ENCODE results near the gene PEX14. TPM values are rescaled to one million over a fixed set of nuclear protein-coding genes. Genes with fewer than 3 reads are reported as not detected.

PEX14 gene
- total RNA-seq, 1 donor from 2014 or later = 7.6 TPM

DNA sequence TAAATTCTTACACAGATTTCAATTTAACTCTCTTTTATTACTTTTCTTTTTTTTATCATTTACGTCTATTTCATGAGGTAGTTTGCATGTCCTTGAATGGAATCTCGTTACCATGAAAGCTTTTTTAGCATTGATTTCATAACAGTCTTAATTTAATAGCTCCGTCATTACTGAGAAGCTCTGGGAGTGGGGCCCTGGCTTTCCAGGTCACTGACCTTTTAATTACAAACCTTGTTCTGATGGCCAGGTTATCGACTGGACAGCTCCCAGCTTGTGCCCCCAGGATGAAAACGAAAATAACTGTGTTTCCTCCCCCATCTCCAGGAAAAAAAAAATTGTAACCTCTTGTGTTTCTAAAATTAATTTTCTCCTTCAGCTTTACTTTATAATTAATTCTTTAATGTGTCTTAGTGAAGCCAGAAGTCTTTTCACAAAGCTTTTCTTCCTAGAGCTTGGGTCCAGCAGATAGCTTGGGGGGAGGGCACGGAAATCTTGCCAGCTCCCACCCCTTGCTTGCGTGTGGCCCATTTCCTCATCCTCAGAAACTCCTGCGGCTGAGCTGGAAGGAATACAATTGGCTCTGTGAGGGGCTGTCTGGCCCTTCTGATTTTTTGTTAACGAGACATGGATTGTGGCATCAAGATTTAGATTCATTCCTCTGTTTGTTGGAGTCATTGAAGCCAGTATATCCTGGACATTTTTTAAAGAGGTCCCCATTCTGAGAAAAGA is 65.7 kb downstream of the PEX14 start:
- peak in 1 of 2 donors; percentile 12 for DNase-seq (ENCODE audit: low read depth in 2 of 2)

DNA sequence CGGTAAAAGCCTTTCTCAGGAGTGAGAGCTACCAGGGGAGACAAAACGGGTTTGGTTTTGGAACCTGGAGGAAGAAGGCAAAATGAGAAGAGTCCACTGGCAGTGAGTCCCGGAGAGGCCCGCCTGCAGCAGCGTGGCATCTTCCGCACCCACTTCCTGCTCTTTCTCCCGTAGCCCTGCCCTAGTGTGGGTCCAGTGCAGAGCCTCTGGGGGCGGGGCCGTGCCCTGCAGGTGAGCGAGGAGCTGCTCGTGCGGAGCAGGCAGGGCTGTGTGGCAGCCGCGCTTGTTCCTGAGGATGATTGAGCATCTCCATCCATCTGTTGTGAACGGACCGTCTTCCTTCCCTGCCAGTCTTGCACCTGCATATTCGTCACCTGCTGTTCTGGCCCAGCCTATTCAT is 66.5 kb downstream of the PEX14 start:
- no peak for DNase-seq (ENCODE audit: low read depth in 2 of 2)

DNA sequence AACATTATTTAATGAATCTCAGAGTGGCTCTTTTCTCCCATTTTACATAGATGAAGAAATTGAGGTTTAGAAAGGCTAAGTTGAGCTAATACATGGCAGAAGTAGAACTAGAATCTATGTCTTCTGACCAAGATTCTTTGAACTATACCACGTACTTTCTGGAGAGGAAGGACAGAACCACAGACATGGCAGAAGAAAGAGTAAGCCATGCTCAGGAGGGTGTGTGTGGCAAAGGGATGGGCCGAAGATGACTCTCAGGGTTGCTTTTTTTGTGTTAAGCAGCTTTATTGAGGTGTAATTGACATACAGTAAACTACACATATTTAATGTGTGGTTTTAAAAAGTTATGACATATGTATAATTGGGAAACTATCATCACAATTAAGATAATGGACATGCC is 69.5 kb downstream of the PEX14 start:
- DNase-seq (ENCODE audit: low read depth in 2 of 2) = no peak

DNA sequence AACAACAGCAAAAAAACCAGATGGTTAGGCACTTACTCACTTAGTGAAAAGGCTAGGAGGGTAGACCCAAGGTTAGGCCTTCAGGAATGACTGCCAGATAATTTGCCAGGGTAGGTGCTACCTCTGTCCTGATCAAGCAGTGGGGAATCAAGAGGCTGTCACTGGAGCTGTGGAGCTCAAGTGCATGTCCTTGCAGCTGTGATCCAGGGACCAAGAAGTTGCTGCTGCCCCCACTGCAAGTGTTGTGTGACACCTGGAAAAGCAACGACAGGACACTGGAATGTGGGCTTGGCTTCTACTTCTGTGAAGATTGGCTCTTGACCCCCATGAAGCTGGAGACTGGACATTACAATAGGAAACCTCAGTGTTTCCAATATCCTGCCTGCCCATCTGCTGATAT is 72.1 kb downstream of the PEX14 start:
- no peak for DNase-seq (ENCODE audit: low read depth in 2 of 2)

DNA sequence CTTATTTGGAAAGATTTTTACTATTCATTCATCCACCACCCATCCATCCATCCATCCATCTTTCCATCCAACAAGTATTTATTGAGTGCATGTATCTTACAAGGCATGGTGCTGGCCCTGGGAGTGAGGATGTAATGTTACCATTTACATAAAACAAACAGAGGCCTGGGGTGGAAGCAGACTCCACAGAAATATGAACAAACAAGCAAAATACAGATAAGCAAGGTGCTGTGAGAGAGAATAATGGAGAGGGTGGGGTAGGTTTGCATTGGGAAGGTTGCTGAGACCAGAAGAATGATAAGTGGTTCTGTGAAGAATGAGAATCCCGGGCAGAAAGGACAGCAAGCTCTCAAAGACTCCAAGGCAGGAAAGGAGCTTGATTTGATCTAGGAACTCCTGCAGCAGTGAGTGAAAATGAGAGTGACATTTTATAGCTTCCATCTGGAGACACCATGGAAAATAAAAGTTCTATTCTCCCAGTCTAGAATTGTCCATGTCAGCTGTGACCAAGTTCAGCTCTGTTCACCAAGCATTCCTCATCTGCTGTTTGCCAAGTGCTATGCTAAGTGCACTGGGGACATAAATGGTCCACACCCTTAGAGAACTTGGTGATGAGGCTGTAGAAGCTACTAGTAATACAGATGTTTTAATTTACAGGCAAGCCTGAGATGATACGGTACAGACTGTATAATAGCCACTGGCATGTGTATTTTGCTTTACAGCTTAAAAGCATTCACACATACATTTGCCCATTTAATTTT is 75.3 kb downstream of the PEX14 start:
- DNase-seq (ENCODE audit: low read depth in 2 of 2) = no peak

DNA sequence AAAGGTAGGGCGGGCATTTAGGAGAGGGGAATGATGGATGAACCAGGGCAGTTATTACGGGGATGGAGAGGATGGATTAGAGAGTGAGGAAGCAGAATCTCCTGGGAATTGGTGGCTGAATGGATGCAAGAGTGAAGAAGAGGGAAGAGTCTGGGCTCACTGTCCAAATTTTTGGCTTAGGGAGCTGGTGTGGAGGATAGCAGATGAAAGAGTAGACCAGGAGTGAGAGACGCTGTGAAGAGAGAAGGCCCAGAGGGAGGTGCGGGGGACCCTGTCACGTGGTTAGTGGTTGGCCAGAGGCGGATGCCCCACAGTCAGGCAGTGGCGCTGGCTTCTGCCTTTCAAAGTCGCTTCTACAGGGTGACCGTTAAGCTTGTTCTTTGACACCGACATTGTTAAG is 78.4 kb downstream of the PEX14 start:
- no peak for DNase-seq (ENCODE audit: low read depth in 2 of 2)

DNA sequence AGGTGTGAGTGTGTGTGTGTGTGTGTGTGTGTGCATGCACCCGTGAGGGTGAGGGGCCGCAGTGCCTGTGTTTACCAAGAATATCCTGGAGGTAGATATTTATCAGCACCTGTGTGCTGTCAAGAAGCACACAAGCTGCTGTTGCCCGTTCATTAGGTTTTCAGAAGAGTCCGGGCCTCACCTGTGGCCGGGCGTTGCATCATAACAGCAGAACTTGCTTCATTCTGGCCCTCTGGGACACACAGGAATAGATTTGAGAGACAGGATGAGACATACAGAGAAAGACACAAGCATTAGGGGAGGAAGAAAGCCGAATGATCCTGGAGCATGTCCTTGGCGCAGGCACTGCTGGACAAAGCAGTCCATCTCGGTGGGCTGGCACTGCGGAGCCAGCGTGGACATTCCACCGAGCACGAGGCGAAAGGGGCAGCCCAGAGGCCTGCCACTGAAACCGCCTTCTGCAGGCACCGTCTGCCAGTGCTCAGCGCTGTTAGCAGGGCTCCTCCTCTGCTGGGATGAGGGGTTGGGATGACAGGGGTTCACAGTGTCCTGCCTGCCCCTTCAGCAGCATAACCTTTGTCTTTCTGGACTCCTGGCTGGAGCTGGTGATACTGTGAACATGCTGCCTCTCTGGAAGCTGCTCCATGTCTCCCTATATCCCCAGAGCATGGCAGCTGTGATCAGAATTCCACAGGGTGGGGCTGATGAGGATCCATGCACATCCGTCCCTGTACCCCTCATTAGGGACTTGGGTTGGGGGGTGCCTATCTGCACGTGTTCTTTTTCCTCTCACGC is 81.1 kb downstream of the PEX14 start:
- no peak for DNase-seq (ENCODE audit: low read depth in 2 of 2)

DNA sequence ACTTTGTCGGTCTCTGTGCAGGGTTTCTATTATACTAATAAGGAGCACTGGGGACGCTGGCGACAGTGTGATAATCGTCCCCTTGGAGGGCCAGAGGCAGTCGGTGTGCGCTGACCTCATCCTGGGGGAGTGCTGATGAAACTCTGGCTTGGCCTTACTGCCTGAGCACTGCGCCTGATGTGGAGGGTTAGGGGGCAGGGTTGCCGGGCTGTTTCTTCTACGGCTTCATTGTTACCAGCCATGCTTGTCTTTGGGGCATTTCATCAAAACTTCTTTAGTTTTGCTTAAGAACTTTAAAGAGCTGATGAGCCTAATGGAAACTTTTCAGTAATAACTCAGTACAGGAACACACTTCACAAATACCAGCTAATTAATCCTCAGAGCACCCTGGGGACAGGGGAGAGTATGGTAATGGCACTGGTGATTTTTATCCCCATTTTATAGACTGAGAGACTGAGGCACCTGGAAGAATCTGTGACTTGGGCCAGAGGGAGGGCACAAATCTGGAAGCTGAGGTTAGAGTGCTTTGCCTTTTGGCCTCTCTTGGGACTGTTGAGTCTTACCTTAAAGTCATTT is 81.8 kb downstream of the PEX14 start:
- DNase-seq (ENCODE audit: low read depth in 2 of 2) = no peak

DNA sequence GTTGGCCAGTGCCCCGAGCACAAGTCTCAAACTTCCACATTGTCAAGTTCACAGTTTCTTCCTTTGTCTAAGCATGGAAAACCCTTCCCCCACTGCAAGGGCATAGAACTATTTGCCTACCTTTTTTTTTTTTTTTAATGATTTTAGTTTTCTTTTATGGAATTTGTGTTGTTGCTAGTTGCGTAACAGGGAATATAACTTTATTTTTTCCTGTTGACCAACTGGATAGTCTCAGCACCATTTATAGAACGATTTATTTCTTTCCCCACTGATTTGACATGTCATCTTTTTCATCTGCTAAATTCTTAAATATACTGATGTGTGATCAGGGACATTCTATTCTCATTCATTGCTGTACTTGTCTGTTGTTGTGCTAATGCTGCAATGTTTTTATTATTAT is 83.0 kb downstream of the PEX14 start:
- no peak for DNase-seq (ENCODE audit: low read depth in 2 of 2)

DNA sequence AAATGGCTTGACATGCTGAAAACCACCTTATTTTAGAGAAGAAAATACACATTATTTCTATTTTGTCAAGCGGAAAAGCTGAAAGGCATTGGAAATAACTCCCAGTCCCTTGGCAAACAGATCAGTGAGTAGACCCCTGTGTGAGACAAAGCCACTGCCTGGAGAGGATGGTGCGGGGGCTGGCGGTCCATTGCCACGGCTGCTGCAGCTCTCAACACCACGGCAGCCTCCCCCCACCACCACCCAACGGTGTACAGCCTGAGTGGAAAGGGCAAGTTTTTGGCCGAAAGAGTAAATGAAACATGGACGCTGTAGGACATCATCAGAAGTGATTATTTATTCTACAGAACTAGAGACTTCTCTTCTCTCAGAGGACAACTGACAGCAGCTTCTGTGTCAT is 84.6 kb downstream of the PEX14 start:
- no peak for DNase-seq (ENCODE audit: low read depth in 2 of 2)

DNA sequence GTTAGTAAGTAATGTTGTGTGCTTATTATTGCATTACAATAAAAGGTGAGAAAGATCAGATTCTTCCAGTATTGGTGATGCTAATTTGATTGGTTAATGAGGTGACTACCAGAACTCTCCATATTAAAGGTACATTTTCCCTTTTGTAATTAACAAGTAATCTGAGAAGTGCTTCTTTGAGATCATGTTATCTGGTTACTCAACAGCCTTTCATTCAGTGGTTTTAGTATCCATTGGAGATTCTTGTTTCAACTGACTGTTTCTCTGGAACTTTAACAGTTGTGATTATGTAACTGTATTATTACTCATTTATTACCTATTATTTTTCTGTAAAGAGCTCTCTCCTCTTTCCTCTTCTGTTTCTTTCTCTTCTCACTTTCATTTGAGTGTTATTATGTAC is 86.7 kb downstream of the PEX14 start:
- DNase-seq (ENCODE audit: low read depth in 2 of 2) = peak in 1 of 2 donors; percentile 17

DNA sequence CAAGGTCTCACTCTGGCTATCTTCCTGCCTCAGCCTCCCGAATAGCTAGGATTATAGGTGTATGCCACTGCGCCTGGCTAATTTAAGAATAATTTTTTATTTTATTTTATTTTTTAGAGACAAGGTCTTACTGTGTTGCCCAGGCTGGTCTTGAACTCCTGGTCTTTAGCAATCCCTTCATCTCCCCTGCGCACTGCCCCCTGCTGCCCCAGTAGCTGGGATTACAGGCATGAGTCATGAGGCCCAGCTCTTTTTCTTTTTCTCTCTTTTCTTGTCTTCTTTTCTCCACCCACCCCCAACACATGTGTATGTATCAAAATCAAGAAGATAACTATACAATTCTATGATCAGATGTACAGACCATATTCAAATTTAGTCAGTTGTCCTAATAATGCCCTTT is 87.2 kb downstream of the PEX14 start:
- no peak for DNase-seq (ENCODE audit: low read depth in 2 of 2)

DNA sequence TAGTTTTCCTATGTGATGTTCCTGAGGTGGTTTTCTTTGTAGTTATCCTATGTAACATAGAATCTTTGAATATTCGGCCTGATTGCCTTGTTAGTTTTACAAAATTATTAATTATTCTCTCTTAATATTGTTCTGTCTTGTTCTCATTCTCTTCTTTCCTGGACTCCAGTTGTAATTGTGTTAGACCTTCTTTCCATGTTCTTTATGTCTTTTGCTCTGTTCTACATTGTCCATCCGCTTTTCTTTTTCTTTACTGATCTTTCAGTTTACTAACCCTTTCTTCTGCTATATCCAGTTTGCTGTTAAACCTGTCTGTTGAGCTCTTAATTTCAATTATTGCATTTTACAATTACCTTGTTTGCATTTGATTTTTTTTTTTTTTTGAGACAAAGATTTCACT is 89.3 kb downstream of the PEX14 start:
- no peak for DNase-seq (ENCODE audit: low read depth in 2 of 2)

DNA sequence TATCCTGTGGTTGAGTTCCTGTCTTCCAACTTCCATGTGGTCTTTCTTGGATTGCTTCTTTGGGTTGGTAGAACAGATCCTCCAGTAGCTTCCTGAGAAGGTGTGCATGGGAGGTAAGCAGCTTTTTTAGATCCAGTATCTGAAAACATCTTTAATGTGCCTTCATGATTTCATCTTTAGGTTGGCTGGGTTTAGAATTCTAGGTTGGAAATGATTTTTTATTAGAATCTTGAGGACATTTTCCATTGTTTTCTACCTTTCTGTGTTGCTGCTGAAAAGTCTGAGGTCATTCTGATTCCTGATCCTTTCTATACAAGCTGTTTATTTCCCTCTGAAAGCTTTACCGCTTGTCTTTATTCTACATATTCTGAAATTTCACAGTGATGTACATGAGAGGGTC is 94.8 kb downstream of the PEX14 start:
- DNase-seq (ENCODE audit: low read depth in 2 of 2) = no peak

DNA sequence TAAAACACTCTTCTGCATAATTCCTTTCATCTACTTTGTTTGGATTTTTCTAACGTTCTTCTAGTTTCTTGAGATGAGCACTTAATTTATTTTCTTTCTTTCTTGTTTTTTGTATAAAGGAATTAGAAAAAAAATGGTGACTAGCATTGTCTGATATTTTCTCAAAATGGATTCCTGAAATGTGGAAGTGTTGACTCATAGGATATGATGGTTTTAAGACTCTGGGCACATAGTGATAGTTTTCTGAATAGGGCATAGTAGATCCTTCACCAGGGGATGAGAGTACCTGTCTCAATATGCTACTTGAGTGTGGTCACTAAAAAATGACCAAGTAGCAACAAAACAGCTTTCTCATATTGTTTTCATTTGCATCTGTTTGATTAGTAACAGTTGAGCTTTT is 100.9 kb downstream of the PEX14 start:
- DNase-seq (ENCODE audit: low read depth in 2 of 2) = peak in 1 of 2 donors; percentile 52

DNA sequence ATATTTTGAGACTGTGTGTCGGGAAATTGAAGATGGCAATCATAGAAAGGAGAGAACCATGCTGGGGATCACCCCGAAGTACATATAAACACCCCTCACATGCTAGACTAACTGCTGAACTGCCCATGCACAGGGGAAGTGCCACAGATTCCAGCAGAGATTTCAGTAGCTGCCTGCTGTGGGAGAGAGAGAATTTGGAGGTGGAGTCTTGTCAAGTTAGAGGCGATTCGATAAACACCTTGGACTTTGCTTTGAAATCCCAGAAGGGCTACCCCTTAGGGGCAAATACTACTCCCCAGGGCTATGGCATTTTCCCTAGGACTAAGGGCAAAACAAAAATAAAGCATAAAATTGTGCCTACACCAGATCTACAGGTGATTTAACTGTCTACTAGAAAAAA is 103.3 kb downstream of the PEX14 start:
- no peak for DNase-seq (ENCODE audit: low read depth in 2 of 2)

DNA sequence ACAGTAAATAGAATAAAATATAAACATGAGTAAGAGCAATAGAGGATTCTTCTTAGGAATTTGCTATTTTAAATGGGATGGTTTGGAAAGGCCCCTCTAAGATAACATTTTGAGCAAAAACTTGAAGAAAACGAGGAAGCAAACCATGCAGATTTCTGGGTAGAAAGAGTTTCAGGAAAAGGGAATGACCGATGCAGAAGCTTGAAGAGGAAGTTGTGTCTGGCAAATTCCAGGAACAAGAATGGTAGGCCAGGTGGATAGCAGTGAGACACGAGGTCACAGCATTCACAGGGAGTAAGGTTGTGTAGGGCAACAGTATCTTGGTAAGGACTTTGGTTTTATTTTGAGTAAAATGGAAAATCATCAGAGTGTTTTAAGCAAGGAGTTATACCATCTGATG is 108.9 kb downstream of the PEX14 start:
- no peak for DNase-seq (ENCODE audit: low read depth in 2 of 2)

DNA sequence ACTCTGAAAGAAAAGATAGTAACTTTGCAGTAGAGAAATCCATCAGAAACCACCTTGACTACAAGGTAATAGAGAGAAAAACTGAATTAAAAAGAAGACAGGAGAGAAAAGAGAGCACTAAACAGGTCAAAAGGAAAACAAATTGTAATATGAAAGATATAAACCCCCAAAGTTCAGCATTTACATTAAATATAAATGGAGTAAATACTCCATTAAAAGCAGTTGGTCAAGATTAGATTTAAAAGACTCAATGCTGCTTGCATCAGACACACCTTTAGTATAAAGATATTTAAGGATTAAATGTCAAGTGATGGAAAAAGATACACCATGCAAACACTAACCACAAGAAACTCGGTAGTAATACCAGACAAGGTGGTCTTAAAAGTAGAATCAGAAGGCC is 110.5 kb downstream of the PEX14 start:
- DNase-seq (ENCODE audit: low read depth in 2 of 2) = no peak

DNA sequence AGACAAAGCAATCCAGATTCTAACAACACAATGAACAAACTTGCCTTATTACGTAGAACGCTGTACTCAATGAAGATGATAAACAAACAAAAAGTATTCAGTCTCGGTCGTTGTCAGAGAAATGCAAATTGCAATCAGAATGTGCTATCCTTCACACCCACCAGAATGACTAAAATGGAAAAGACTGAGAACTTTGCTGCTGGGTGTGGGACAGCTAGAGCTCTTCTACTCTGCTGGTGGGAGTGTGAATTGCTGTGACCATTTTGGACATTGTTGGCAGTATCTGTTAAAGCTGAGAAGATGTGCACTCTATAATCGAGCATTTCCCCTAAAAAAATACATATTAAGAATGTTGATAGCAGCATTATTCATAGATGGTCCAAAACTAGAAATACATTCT is 111.4 kb downstream of the PEX14 start:
- DNase-seq (ENCODE audit: low read depth in 2 of 2) = no peak

DNA sequence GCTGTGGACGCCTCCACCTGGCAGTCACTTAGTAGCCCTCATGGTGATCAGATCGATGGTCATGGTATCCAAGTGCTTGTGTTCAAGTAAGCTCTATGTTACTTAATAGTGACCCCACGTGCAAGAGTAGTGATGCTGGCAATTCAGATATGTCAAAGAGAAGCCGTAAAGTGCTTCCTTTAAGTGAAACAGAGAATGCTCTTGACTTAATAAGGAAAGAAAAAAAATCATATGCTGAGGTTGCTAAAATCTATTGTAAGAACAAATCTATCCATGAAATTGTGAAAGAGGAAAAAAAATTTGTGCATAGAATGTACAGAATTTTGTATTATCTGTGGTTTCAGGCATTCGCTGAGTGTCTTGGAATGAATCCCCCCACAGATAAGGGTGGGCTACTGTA is 113.9 kb downstream of the PEX14 start:
- no peak for DNase-seq (ENCODE audit: low read depth in 2 of 2)

DNA sequence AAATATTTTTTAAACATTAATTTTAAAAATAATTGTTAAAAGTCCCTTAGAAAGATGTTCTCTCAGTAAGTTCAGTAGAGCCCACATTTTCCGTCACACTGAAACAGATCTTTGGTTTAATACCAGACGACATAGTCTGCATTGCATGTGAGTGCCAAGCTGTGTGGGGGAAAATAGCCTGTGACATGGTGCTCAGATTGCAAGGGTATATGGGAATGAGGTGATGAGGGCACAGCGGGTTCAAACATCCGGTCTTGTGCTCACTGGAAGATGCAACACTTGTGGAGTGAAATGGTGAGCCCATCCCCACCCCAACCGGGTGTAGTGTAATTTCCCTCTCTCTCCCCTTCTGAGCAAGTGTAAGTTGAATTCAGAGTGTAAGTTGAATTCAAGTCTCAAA is 114.3 kb downstream of the PEX14 start:
- no peak for DNase-seq (ENCODE audit: low read depth in 2 of 2)

DNA sequence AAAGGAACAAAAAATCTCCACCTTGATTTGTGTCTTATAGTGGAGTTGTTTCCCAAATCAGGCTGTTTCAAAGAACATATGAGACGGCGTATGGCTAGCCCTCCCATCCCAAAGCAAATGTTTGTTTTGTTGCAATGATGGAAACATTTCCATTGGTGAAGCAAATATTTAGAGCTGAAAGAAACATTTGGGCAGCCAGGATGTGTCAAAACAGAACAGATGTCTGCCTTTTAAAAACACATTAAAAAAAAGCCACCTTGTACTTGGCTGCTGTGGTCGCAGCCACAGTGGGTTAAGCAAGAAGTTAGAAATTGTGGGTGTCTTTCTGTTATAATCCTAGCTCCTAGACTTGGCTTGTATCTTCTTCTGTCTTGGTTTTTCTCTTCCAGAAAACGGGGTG is 116.3 kb downstream of the PEX14 start:
- no peak for DNase-seq (ENCODE audit: low read depth in 2 of 2)

All from dermis microvascular lymphatic vessel endothelial cell (primary cell).